H1 (cell line): ENCODE measurements around the gene CIC. TPM values are rescaled to one million over a fixed set of nuclear protein-coding genes. Genes with fewer than 3 reads are reported as not detected.

Experiments used
- CTCF ChIA-PET: fragments of 300-600 bp; sonication (Branson Sonifier 250); formaldehyde crosslinking; loops from one replicate; lab custom pipeline; 2021; ENCODE audit not compliant: partially characterized antibody; lab: Charles Lee
- POLR2A ChIA-PET: fragments of 300-600 bp; sonication (Branson Sonifier 250); formaldehyde crosslinking; loops from one replicate; lab custom pipeline; 2021; ENCODE audit warnings: inconsistent platforms; ENCODE audit not compliant: partially characterized antibody; lab: Charles Lee
- DNase-seq, 2 experiments: peaks; one replicate each; pipeline versions ENCODE4 v3.0.0 to v3.0.0-alpha.2; 2010 to 2022; ENCODE audit warnings: low spot score in 2 of 2, low read depth in 1 of 2, mixed read lengths in 1 of 2
- FAIRE-seq: peaks from 2 replicates; lab custom pipeline; 2011; peaks lifted over from hg19 to GRCh38; lab: Jason Lieb, UNC
- H2AFZ ChIP-seq: 2 replicates; pipeline ENCODE4 v1.8.1; 2012; ENCODE audit warnings: low read length, inconsistent platforms
- H2AK5ac ChIP-seq: 2 replicates; pipeline ENCODE4 v1.6.1; 2013; ENCODE audit warnings: low read depth, low read length
- H2BK120ac ChIP-seq: replicated peaks from 2 replicates; pipeline ENCODE3; 2013; ENCODE audit warnings: low read depth, low read length, inconsistent platforms
- H2BK12ac ChIP-seq: 2 replicates; pipeline ENCODE4 v1.6.1; 2013; ENCODE audit warnings: low read depth, low read length
- H2BK15ac ChIP-seq: 2 replicates; pipeline ENCODE4 v1.6.1; 2013; ENCODE audit warnings: low read length
- H2BK20ac ChIP-seq: 2 replicates; pipeline ENCODE4 v1.6.1; 2013; ENCODE audit warnings: low read length
- H2BK5ac ChIP-seq: 2 replicates; pipeline ENCODE4 v1.6.1; 2013; ENCODE audit warnings: low read depth, low read length
- H3K14ac ChIP-seq: 2 replicates; pipeline ENCODE4 v1.6.1; 2013; ENCODE audit warnings: inconsistent platforms; ENCODE audit not compliant: insufficient read length
- H3K18ac ChIP-seq: 2 replicates; pipeline ENCODE4 v1.6.1; 2013; ENCODE audit warnings: low read length; ENCODE audit errors: extremely low read depth
- H3K23ac ChIP-seq: 2 replicates; pipeline ENCODE4 v1.6.1; 2013; ENCODE audit warnings: inconsistent platforms; ENCODE audit not compliant: insufficient read length
- H3K23me2 ChIP-seq: 2 replicates; pipeline ENCODE4 v1.6.1; 2013; ENCODE audit warnings: low read depth, low read length
- H3K27ac ChIP-seq: 2 replicates; pipeline ENCODE4 v1.6.1; 2011; ENCODE audit warnings: low read depth, low read length, inconsistent platforms
- H3K27me3 ChIP-seq, 4 experiments: replicated peaks in 1 of 4; 1 replicate in 1 of 4; 2 replicates in 3 of 4; pipeline versions ENCODE4 v1.6.1 to v1.8.1; 2011 to 2013; ENCODE audit warnings: low read length in 3 of 4, mild to moderate bottlenecking in 3 of 4, inconsistent platforms in 2 of 4, mixed read lengths in 2 of 4, moderate library complexity in 1 of 4; ENCODE audit not compliant: control insufficient read depth in 3 of 4, insufficient read depth in 3 of 4; ENCODE audit errors: extremely low read depth in 1 of 4
- H3K36me3 ChIP-seq, 4 experiments: 2 replicates each; pipeline versions ENCODE4 v1.6.1 to v1.8.1; 2011 to 2013; ENCODE audit warnings: mild to moderate bottlenecking in 4 of 4, low read length in 3 of 4, moderate library complexity in 2 of 4, control low read depth in 1 of 4, inconsistent platforms in 1 of 4; ENCODE audit not compliant: insufficient read depth in 4 of 4, control insufficient read depth in 2 of 4
- H3K4ac ChIP-seq: replicated peaks from 2 replicates; pipeline ENCODE3; 2013; ENCODE audit warnings: low read length, low read depth, mixed read lengths, inconsistent platforms; ENCODE audit not compliant: insufficient read length
- H3K4me1 ChIP-seq, 4 experiments: replicated peaks in 1 of 4; 1 replicate in 1 of 4; 2 replicates in 3 of 4; pipeline versions ENCODE4 v1.6.1 to v1.8.1; 2011 to 2013; ENCODE audit warnings: low read length in 3 of 4, inconsistent platforms in 2 of 4, mixed read lengths in 1 of 4; ENCODE audit not compliant: insufficient read depth in 4 of 4, control insufficient read depth in 3 of 4
- H3K4me2 ChIP-seq, 2 experiments: 2 replicates each; pipeline versions ENCODE4 v1.6.1 to v1.8.1; 2011 to 2013; ENCODE audit warnings: low read depth in 2 of 2, low read length in 2 of 2, control low read depth in 1 of 2, inconsistent platforms in 1 of 2, mild to moderate bottlenecking in 1 of 2; ENCODE audit not compliant: insufficient read depth in 1 of 2
- H3K4me3 ChIP-seq, 4 experiments: fragments of 200-600, 300-600 bp in 1 of 4; sonication (generic), shearing (Covaris generic), sonication (Bioruptor Twin) in 1 of 4; 2 replicates each; pipeline versions ENCODE4 v1.5.1 to v1.8.1; 2011 to 2016; ENCODE audit warnings: low read length in 4 of 4, low read depth in 3 of 4, control low read depth in 2 of 4, inconsistent platforms in 2 of 4, mild to moderate bottlenecking in 2 of 4, mixed read lengths in 1 of 4, moderate library complexity in 1 of 4; ENCODE audit not compliant: insufficient read depth in 2 of 4; ENCODE audit errors: extremely low read depth in 1 of 4
- H3K56ac ChIP-seq: replicated peaks from 2 replicates; pipeline ENCODE3; 2013; ENCODE audit warnings: low read depth, mild to moderate bottlenecking, mixed read lengths, low read length, inconsistent platforms; ENCODE audit not compliant: insufficient read length
- H3K79me1 ChIP-seq: 2 replicates; pipeline ENCODE4 v1.6.1; 2013; ENCODE audit warnings: low read depth, low read length, control low read depth
- H3K79me2 ChIP-seq, 2 experiments: 2 replicates each; pipeline versions ENCODE4 v1.6.1 to v1.8.1; 2012 to 2013; ENCODE audit warnings: low read length in 2 of 2, mild to moderate bottlenecking in 2 of 2, inconsistent platforms in 1 of 2; ENCODE audit not compliant: insufficient read depth in 2 of 2, control insufficient read depth in 1 of 2
- H3K9ac ChIP-seq, 4 experiments: replicated peaks in 1 of 4; 1 replicate in 1 of 4; 2 replicates in 3 of 4; pipeline versions ENCODE4 v1.6.1 to v1.8.1; 2011 to 2013; ENCODE audit warnings: low read depth in 3 of 4, low read length in 3 of 4, control low read depth in 2 of 4, mild to moderate bottlenecking in 2 of 4, moderate library complexity in 2 of 4, inconsistent platforms in 1 of 4; ENCODE audit errors: extremely low read depth in 1 of 4
- H3K9me3 ChIP-seq, 2 experiments: 2 replicates each; pipeline versions ENCODE4 v1.6.1 to v1.8.1; 2012 to 2013; ENCODE audit warnings: mild to moderate bottlenecking in 2 of 2, moderate library complexity in 2 of 2, control low read depth in 1 of 2, inconsistent platforms in 1 of 2, low read depth in 1 of 2, low read length in 1 of 2, mixed read lengths in 1 of 2; ENCODE audit not compliant: insufficient read depth in 2 of 2
- H4K20me1 ChIP-seq, 2 experiments: replicated peaks in 1 of 2; 2 replicates each; pipeline versions ENCODE3 to v1.8.1; 2011 to 2013; ENCODE audit warnings: inconsistent platforms in 2 of 2, low read length in 2 of 2, mild to moderate bottlenecking in 1 of 2; ENCODE audit not compliant: insufficient read depth in 2 of 2, control insufficient read depth in 1 of 2
- H4K5ac ChIP-seq: 2 replicates; pipeline ENCODE4 v1.6.1; 2013; ENCODE audit warnings: low read length, low read depth, mixed read lengths, inconsistent platforms; ENCODE audit not compliant: insufficient read length
- H4K8ac ChIP-seq: 2 replicates; pipeline ENCODE4 v1.8.0; 2013; ENCODE audit warnings: mild to moderate bottlenecking, moderate library complexity, low read length, inconsistent platforms; ENCODE audit not compliant: insufficient read depth; ENCODE audit errors: extremely low read depth
- H4K91ac ChIP-seq: replicated peaks from 2 replicates; pipeline ENCODE3; 2013; ENCODE audit warnings: low read length, mixed read lengths, inconsistent platforms; ENCODE audit not compliant: insufficient read length
- JUN ChIP-seq: IDR thresholded peaks from 2 replicates; pipeline ENCODE4 v1.6.1; 2011; ENCODE audit warnings: low read depth, mild to moderate bottlenecking, improper control_type of control experiment, low read length
- RXRA ChIP-seq: IDR thresholded peaks from 2 replicates; pipeline ENCODE4 v1.6.1; 2011; ENCODE audit warnings: low read depth, mild to moderate bottlenecking, low read length, moderate library complexity; ENCODE audit not compliant: insufficient read depth
- SP1 ChIP-seq: IDR thresholded peaks from 2 replicates; pipeline ENCODE4 v1.6.1; 2011; ENCODE audit warnings: low read depth, low read length
- WGBS, 2 experiments: shearing (Covaris generic) in 1 of 2; methylation state at CpG; one replicate each; pipeline versions ENCODE4 v1.1.6 to v1.1.7; 2013 to 2015; ENCODE audit warnings: low lambda C conversion rate in 2 of 2, mixed read lengths in 2 of 2, inconsistent platforms in 1 of 2, low coverage in 1 of 2, missing lambda C conversion rate in 1 of 2; ENCODE audit not compliant: insufficient replicate concordance in 2 of 2, insufficient coverage in 1 of 2, insufficient read length in 1 of 2; ENCODE audit errors: extremely low coverage in 1 of 2, missing lambda C conversion rate in 1 of 2; 5-methylcytosine and 5-hydroxymethylcytosine counted together
- polyA plus RNA-seq, 7 experiments: library from polyadenylated mRNA; depleted of rRNA in 3 of 7; stranded (reverse) in 5 of 7; unstranded in 2 of 7; fragments of >200 nt in 5 of 7; fragments of 200-250 nt in 2 of 7; gene quantifications; 1 replicate in 5 of 7; 2 replicates in 1 of 7; 4 replicates in 1 of 7; pipeline versions ENCODE4 v1.2.1 to v1.2.3, GENCODE V29; 2011 to 2013; ENCODE audit warnings: missing spikeins in 2 of 7, mixed read lengths in 2 of 7
- total RNA-seq: library from RNA; stranded (reverse); fragmentation: NEBNext Ultra II Directional; extraction: Animal tissue kit (Norgen Biotek cat#: 25700); gene quantifications from 2 replicates; pipeline ENCODE4 v1.2.1, GENCODE V29; 2021

CIC gene
- total and polyA plus RNA-seq, 2 of the 8 experiments (the other 6 are each of a cell fraction or from before 2014, with no cell fraction given) = 13.2 to 43.6 TPM

DNA sequence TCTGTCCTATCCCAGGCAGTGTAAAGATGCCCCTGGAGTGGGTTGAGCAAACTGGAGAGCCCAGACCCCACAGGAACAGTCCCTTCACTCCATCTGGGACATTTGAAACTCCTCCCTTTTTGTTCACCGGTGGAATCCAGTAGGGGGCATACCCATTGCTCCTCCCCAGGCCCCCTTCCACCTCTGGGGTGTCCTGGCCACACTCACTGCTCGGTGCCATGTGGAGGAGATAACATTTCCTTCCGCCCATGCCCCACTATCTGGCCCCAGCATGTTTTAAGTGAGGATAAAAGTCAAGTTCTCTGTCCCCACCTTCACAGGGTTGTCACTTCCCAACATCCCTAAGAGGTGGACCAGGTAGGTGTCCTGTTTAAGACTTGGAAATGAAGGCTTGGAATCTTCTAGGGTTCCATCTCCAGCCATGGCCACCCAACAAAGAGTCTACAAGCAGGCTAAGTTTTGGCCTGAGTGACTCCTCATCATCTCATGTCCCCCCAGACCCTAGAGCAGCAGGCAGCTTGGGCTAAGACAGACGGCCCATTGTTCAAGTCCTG, 39.7 kb upstream of the CIC start:
- WGBS, 2 experiments = 83% methylated on average over 4 of the region's 4 CpGs; no CpG with 5 or more reads in 1 of the 2 experiments
- Histone ChIP-seq H4K91ac (no peak overlapping the region), H4K5ac (no peak overlapping the region), H4K8ac (no peak overlapping the region), H3K27me3 (no peaks in the 10 kb centered on the region), H2AFZ (no peak overlapping the region), H3K9me3 (no peaks in the 10 kb centered on the region), H3K79me2 (no peaks in the 10 kb centered on the region), H2BK12ac (no peak overlapping the region), H2BK20ac (no peak overlapping the region), H3K36me3 (peaks cover 23 to 73% (median 49%) of the 10 kb centered on the region in 4 experiments), H2AK5ac (no peak overlapping the region), H3K4me3 (no peak overlapping the region), H3K27ac (no peak overlapping the region), H2BK5ac (no peak overlapping the region), H3K4ac (no peak overlapping the region), H3K4me2 (no peak overlapping the region), H3K4me1 (no peaks in the 10 kb centered on the region), H3K14ac (no peak overlapping the region), H3K79me1 (peaks cover 5% of the 10 kb centered on the region), H3K23me2 (no peaks in the 10 kb centered on the region), H4K20me1 (peaks cover 12 to 42% of the 10 kb centered on the region in 2 experiments), H3K23ac (no peak overlapping the region), H3K9ac (no peak overlapping the region), H3K18ac (no peak overlapping the region), H2BK15ac (no peak overlapping the region), H3K56ac (no peak overlapping the region), H2BK120ac (no peak overlapping the region)
- ChIA-PET CTCF (interaction anchor here (0.5 to 2.0 kb wide), 10 partner anchors 10 to 335 kb away, joined by 3 to 5 read pairs (median 4); no protein-coding TSS in a partner anchor), POLR2A (interaction anchor here (0.7 to 4.5 kb wide), 9 partner anchors 8 to 353 kb away, joined by 3 to 23 read pairs (median 3); partner anchors contain the start of genes CD79A, GSK3A and ZNF574)
- DNase-seq (no peak), FAIRE-seq (no peak)
- no peak for TF ChIP-seq SP1
- no peak for TF ChIP-seq JUN
- no peak for TF ChIP-seq RXRA
